Kidney (tissue), 14 donors: ENCODE data around the gene CTSA. TPM values are rescaled to one million over a fixed set of nuclear protein-coding genes. Genes with fewer than 3 reads are reported as not detected.

Experiments
- DNase-seq, 5 donors: peaks; one replicate each; pipeline ENCODE4 v3.0.0-alpha.2; 2013 to 2020
- FAIRE-seq: peaks from 2 replicates; lab custom pipeline; 2012; peaks lifted over from hg19 to GRCh38; lab: Jason Lieb, UNC
- H3K27ac ChIP-seq, 2 donors: one replicate each; pipeline ENCODE4 v1.7.0; 2013; ENCODE audit warnings: low read depth in 2 of 2, low read length in 2 of 2, inconsistent platforms in 1 of 2
- H3K27me3 ChIP-seq: one replicate; pipeline ENCODE4 v1.7.1; 2013; ENCODE audit warnings: low read length, inconsistent platforms; ENCODE audit not compliant: control insufficient read depth, insufficient read depth
- H3K36me3 ChIP-seq, 3 donors: one replicate each; pipeline versions ENCODE4 v1.7.0 to v1.7.1; 2013; ENCODE audit warnings: low read length in 3 of 3, control low read depth in 1 of 3, inconsistent platforms in 1 of 3; ENCODE audit not compliant: insufficient read depth in 3 of 3, control insufficient read depth in 2 of 3
- H3K4me1 ChIP-seq, 3 donors: one replicate each; pipeline versions ENCODE4 v1.7.0 to v1.7.1; 2013; ENCODE audit warnings: low read length in 3 of 3, inconsistent platforms in 1 of 3, low read depth in 1 of 3; ENCODE audit not compliant: control insufficient read depth in 2 of 3, insufficient read depth in 2 of 3
- H3K4me3 ChIP-seq, 3 donors: one replicate each; pipeline versions ENCODE4 v1.7.0 to v1.8.1; 2013; ENCODE audit warnings: low read length in 3 of 3, control low read depth in 1 of 3, inconsistent platforms in 1 of 3
- H3K9ac ChIP-seq, 3 donors: one replicate each; pipeline versions ENCODE4 v1.7.0 to v1.7.1; 2013; ENCODE audit warnings: low read length in 3 of 3, control low read depth in 1 of 3, inconsistent platforms in 1 of 3
- H3K9me3 ChIP-seq, 3 donors: one replicate each; pipeline versions ENCODE4 v1.7.0 to v1.7.1; 2013; ENCODE audit warnings: low read length in 3 of 3, control low read depth in 1 of 3, inconsistent platforms in 1 of 3; ENCODE audit not compliant: control insufficient read depth in 2 of 3, insufficient read depth in 1 of 3
- intact Hi-C: fragments of 100-400 bp; cut with DNase I; formaldehyde crosslinking; loops from one replicate; pipeline ENCODE4 v1.11.1; 2022
- polyA plus RNA-seq: library from polyadenylated mRNA; stranded (reverse); fragments of 350-450 nt; fragmentation: Illumina TruSeq; extraction: RNeasy Lipid Tissue Mini Kit (QIAGEN cat#74804); gene quantifications from one replicate; pipeline ENCODE4 v1.2.3, GENCODE V29; 2014; ENCODE audit warnings: low read depth, low replicate concordance; ENCODE audit not compliant: insufficient read depth
- total RNA-seq: library from RNA; stranded (reverse); fragmentation: NEBNext Ultra II Directional; extraction: Animal tissue kit (Norgen Biotek cat#: 25700); gene quantifications from one replicate; pipeline ENCODE4 v1.2.1, GENCODE V29; 2021
- TF ChIP-seq, protein P1 (sequence below): IDR thresholded peaks from 3 replicates; pipeline ENCODE4 v1.5.1; 2012; ENCODE audit warnings: mild to moderate bottlenecking, moderate library complexity, borderline replicate concordance; ENCODE audit not compliant: insufficient read depth; ENCODE audit errors: extremely low read depth
- donor health status: control.
- donor health status: control.
- donor health status: control.
- donor health status: control.
- donor health status: control.
- donor health status: DM: yes; HTN: yes; CAD: no.
- donor health status: Normal renal cell carcinoma (clear cell type).

The CTSA gene
- total and polyA plus RNA-seq, 2 donors from 2014 or later, result 180 to 408 TPM

DNA sequence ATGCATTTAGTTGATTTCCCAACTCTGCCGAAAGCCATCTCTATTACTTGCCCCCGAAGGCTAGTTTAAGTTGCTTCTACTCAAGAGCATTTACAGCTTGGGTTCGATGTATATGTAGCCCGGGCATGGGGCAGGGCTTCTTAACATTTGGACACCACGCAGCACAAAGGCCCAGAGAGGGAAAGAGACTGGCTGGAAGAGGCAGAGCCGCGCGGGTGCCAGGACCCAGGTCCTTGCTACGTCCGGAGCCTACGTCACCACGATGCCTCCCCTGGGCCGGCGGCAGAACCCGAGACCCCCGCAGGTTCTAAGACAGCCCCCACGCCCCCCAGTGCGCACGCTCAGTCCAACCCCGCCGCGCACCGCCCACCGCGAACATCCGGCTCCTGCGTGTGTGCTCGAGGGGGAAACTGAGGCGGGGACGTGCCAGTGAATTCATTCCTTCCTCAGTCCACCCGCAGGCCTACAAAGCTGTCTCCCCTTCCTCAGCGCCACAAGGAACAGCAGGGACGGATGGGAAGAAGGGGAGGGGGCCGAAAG, 43.0 kb downstream of the CTSA start:
- FAIRE-seq (no peak), DNase-seq (peak in 4 of 5 donors; percentile 76 to 93 (median 83))
- Histone ChIP-seq H3K4me1 (peaks cover 0 to 8% (median 5%) of the 10 kb centered on the region in 3 donors), H3K9ac (peak overlapping the region; percentile 86 to 98 (median 90)), H3K27ac (peak overlapping the region; percentile 99 to 100), H3K4me3 (peak overlapping the region; percentile 75 to 95 (median 94)), H3K9me3 (no peaks in the 10 kb centered on the region), H3K27me3 (no peaks in the 10 kb centered on the region), H3K36me3 (peaks cover 7 to 17% (median 13%) of the 10 kb centered on the region in 3 donors)
- TF ChIP-seq, protein P1, sequence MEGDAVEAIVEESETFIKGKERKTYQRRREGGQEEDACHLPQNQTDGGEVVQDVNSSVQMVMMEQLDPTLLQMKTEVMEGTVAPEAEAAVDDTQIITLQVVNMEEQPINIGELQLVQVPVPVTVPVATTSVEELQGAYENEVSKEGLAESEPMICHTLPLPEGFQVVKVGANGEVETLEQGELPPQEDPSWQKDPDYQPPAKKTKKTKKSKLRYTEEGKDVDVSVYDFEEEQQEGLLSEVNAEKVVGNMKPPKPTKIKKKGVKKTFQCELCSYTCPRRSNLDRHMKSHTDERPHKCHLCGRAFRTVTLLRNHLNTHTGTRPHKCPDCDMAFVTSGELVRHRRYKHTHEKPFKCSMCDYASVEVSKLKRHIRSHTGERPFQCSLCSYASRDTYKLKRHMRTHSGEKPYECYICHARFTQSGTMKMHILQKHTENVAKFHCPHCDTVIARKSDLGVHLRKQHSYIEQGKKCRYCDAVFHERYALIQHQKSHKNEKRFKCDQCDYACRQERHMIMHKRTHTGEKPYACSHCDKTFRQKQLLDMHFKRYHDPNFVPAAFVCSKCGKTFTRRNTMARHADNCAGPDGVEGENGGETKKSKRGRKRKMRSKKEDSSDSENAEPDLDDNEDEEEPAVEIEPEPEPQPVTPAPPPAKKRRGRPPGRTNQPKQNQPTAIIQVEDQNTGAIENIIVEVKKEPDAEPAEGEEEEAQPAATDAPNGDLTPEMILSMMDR, result no peak
- intact Hi-C loops, result no loop called here

DNA sequence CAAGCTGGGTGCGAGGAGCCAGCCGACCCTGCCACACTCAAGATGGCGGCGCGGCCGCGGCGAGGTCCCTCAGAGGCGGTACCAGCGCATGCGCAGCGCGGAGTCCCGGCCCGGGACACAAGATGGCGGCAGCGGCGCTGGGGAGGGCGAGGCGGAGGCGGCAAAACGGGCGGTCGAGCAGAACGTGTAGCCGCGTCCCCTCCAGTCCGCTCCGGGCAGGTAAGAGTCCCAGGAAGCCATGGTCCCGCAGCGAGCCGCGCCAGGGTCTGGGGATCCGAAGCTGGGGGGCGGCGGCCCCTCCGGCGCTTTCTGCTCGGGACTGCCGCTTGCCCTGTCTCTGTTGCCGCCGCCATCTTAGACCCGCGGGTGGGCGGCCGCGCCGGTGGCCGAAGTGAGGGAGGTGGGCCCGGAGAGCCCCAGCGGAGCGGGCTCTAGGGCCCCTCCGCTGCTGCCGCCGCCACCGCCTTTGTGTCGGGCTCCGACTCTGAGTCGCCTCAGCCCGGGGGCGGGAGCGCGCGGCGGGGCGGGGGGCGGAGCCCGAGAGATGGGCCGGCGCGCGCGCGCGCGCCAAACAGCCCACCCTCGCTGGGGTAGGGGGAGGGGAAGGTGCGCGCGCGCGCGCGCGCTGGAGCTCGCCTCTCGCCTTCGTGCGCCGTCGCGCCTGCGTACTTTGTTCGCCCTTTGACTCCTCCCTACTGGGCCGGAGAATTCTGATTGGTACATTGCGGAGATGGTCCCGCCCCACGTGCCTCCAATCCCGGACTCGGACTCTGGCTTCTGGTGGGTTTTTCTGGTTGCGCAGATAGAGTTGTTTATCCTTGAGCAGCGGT, 43.7 kb downstream of the CTSA start, which contains the start of gene PCIF1:
Gene PCIF1 (plus strand): TSS at position 98 of the 830 bp plus-strand sequence. CDS start 4,317 bp downstream, outside the sequence.
- Histone ChIP-seq H3K9me3 (no peaks in the 10 kb centered on the region), H3K27me3 (no peaks in the 10 kb centered on the region), H3K4me1 (peaks cover 0 to 8% (median 5%) of the 10 kb centered on the region in 3 donors), H3K4me3 (peak within 1 kb of the TSS; percentile 89 to 95 (median 94)), H3K9ac (peak within 1 kb of the TSS; percentile 86 to 98 (median 90)), H3K27ac (peak within 1 kb of the TSS; percentile 99 to 100), H3K36me3 (peaks cover 9 to 24% (median 20%) of the 10 kb centered on the region in 3 donors)
- FAIRE-seq (no peak), DNase-seq (peak; percentile 99)
- intact Hi-C loops, result no loop called here
- TF ChIP-seq, protein P1, result peak; percentile 1

DNA sequence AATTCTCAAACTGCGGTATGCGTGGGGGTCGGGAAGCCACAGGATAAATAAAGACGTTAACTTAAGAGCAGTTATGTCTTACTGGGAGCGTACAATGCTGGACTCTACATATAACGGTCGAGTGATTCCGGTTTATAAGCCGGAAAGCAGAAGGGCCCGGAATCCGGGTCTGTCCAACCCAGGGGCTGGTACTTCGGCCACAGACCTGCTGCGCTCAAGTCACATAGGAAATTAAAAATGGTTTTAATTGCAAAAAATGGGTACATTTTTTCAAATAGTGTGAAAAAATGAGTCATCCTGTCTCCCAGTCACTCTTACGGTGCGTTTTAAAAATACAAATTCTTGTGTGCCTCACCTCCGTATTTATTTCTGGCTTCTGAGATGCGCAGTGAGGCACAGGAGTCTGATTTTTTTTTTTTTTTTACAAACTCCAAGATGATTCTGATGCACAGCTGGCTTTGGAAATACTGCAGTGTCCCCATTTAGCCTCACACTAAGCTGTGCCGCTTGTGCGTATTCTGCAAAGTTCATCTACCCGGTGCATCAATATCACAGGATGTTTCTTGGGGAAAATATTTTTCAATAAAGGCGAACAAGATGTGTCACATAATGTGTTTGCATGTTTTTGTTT, 44.4 kb downstream of the CTSA start:
- Histone ChIP-seq H3K4me3 (peak overlapping the region; percentile 87 to 95 (median 89)), H3K4me1 (peaks cover 0 to 8% (median 5%) of the 10 kb centered on the region in 3 donors), H3K27ac (peak overlapping the region; percentile 85 to 87), H3K36me3 (peaks cover 10 to 32% (median 23%) of the 10 kb centered on the region in 3 donors), H3K9me3 (no peaks in the 10 kb centered on the region), H3K27me3 (no peaks in the 10 kb centered on the region), H3K9ac (peak overlapping the region; percentile 80 to 95 (median 84))
- FAIRE-seq (no peak), DNase-seq (no peak)
- intact Hi-C loops, result no loop called here
- TF ChIP-seq, protein P1, result no peak
